ENCODE data around the gene KIRREL3. TPM values are rescaled to one million over a fixed set of nuclear protein-coding genes. Genes with fewer than 3 reads are reported as not detected.

The KIRREL3 gene
- total RNA-seq, 1 donor from 2014 or later: 0.26 TPM

- H3K4me3 Mint-ChIP-seq (ENCODE audit: low read depth): no peak overlapping the region
- no peak for TF ChIP-seq CTCF (IDR thresholded peaks at IDR 0.05; ENCODE audit: unreplicated experiment)
- no peak overlapping the region for H3K27ac Mint-ChIP-seq
Measured at GRCh38 chr11:126781942-126782341, 218.6 kb downstream of the KIRREL3 start.

GRCh38 chr11:126776119-126776518, 224.5 kb downstream of the KIRREL3 start:
- no peaks in the 10 kb centered on the region for H3K9me3 Mint-ChIP-seq (ENCODE audit: low read depth)
- H3K36me3 Mint-ChIP-seq (ENCODE audit: insufficient read depth): no peaks in the 10 kb centered on the region
- no peak overlapping the region for H3K27ac Mint-ChIP-seq
- DNase-seq (ENCODE audit: low spot score, unreplicated experiment): no peak
- H3K4me3 Mint-ChIP-seq (ENCODE audit: low read depth): no peak overlapping the region
- H3K27me3 Mint-ChIP-seq: peaks cover 97% of the 10 kb centered on the region
- H3K4me1 Mint-ChIP-seq (ENCODE audit: low read depth): peaks cover 1% of the 10 kb centered on the region
- no peak for TF ChIP-seq CTCF (IDR thresholded peaks at IDR 0.05; ENCODE audit: unreplicated experiment)

More at GRCh38 chr11:126781942-126782341, 218.6 kb downstream of the KIRREL3 start:
- no peaks in the 10 kb centered on the region for H3K9me3 Mint-ChIP-seq (ENCODE audit: low read depth)
- DNase-seq (ENCODE audit: low spot score, unreplicated experiment): no peak
- peaks cover 85% of the 10 kb centered on the region for H3K27me3 Mint-ChIP-seq
- no peaks in the 10 kb centered on the region for H3K4me1 Mint-ChIP-seq (ENCODE audit: low read depth)
- no peaks in the 10 kb centered on the region for H3K36me3 Mint-ChIP-seq (ENCODE audit: insufficient read depth)

GRCh38 chr11:126772267-126772666, 228.3 kb downstream of the KIRREL3 start:
- Mint-ChIP-seq H3K36me3 (ENCODE audit: insufficient read depth) (no peaks in the 10 kb centered on the region), H3K27ac (no peak overlapping the region), H3K4me3 (ENCODE audit: low read depth) (no peak overlapping the region), H3K4me1 (ENCODE audit: low read depth) (peaks cover 1% of the 10 kb centered on the region), H3K9me3 (ENCODE audit: low read depth) (no peaks in the 10 kb centered on the region), H3K27me3 (peaks cover 98% of the 10 kb centered on the region)
- no peak for DNase-seq (ENCODE audit: low spot score, unreplicated experiment)
- TF ChIP-seq CTCF (IDR thresholded peaks at IDR 0.05; ENCODE audit: unreplicated experiment): no peak

- H3K4me1 Mint-ChIP-seq (ENCODE audit: low read depth): no peaks in the 10 kb centered on the region
- no peak overlapping the region for H3K4me3 Mint-ChIP-seq (ENCODE audit: low read depth)
- no peak for TF ChIP-seq CTCF (IDR thresholded peaks at IDR 0.05; ENCODE audit: unreplicated experiment)
- DNase-seq (ENCODE audit: low spot score, unreplicated experiment): no peak
- H3K27ac Mint-ChIP-seq: no peak overlapping the region
- H3K36me3 Mint-ChIP-seq (ENCODE audit: insufficient read depth): no peaks in the 10 kb centered on the region
- H3K9me3 Mint-ChIP-seq (ENCODE audit: low read depth): no peaks in the 10 kb centered on the region
- peaks cover 100% of the 10 kb centered on the region for H3K27me3 Mint-ChIP-seq
Measured at GRCh38 chr11:126768702-126769101, 231.9 kb downstream of the KIRREL3 start.

- Mint-ChIP-seq H3K9me3 (ENCODE audit: low read depth) (no peaks in the 10 kb centered on the region), H3K4me3 (ENCODE audit: low read depth) (no peak overlapping the region), H3K27ac (no peak overlapping the region), H3K27me3 (peaks cover 100% of the 10 kb centered on the region), H3K4me1 (ENCODE audit: low read depth) (no peaks in the 10 kb centered on the region), H3K36me3 (ENCODE audit: insufficient read depth) (no peaks in the 10 kb centered on the region)
- no peak for TF ChIP-seq CTCF (IDR thresholded peaks at IDR 0.05; ENCODE audit: unreplicated experiment)
- no peak for DNase-seq (ENCODE audit: low spot score, unreplicated experiment)
Measured at GRCh38 chr11:126766440-126766839, 234.1 kb downstream of the KIRREL3 start.

All from progenitor cell of endocrine pancreas (in vitro differentiated cells).